Suppressor macrophage (primary cell): ENCODE results near the gene ARPC5.

ENCODE experiments used
- DNase-seq, 4 experiments: peaks; one replicate each; pipeline ENCODE4 v3.0.0-alpha.2; 2020 to 2022

ARPC5 gene

DNA sequence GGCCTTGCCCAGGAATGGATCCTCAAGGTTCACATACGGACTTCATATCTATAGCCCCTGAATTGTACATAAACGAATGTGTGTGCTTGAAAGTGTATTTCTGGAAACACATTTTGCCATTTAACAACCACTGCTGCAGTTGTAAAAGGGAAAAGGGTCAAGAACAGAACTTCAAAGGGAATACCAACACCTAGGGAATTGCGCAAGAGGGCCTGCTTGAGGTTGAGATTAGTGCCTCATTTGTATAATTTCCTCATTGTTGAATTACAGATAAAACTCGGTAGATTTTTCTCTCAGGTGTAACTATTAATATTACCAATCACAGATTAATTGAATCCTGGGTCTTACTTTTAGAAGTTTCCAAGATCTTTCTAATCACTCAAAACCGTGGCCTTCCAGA, 51.4 kb downstream of the ARPC5 start:
- no peak for DNase-seq

GRCh38 chr1:183583466-183583865, 52.1 kb downstream of the ARPC5 start:
- peak; percentile 84 to 97 (median 92) for DNase-seq

DNA sequence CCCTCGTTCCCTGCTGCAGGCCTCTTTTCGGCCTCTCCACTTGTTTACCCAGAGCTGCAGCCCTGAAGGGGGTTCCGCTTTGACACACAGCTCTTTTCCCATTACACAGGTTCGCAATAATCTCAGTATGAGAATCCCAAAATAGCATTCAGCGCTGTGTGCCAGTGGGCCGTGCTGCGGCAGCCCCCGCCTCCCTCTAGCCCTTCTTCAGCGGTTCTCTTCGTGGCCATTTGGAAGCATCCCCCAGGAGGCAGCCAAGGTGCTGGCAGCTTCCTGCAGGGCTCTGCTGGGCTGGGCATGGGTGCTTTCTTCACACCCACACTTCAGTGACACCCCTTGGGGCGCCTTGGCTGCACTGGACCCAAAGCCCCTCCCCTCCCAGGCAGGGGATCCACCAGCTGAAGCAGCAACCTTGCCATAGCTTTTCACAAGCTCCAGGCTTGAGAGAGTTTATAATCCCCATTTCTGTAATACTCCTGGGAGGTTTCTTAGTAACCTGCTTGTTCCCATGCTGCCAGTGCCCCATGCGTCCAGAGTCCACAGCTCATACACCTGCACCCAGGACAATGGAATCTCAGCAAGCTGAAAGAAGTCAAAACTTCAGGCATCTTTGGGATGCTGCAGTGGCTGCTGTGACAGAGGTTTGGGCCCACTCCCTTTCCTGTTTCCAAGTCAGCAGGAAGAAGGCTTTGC, 53.4 kb downstream of the ARPC5 start:
- DNase-seq: no peak

- peak; percentile 84 to 95 (median 90) for DNase-seq
Observed at GRCh38 chr1:183580281-183580682, 55.3 kb downstream of the ARPC5 start.

GRCh38 chr1:183578856-183579255, 56.7 kb downstream of the ARPC5 start:
- no peak for DNase-seq

DNA sequence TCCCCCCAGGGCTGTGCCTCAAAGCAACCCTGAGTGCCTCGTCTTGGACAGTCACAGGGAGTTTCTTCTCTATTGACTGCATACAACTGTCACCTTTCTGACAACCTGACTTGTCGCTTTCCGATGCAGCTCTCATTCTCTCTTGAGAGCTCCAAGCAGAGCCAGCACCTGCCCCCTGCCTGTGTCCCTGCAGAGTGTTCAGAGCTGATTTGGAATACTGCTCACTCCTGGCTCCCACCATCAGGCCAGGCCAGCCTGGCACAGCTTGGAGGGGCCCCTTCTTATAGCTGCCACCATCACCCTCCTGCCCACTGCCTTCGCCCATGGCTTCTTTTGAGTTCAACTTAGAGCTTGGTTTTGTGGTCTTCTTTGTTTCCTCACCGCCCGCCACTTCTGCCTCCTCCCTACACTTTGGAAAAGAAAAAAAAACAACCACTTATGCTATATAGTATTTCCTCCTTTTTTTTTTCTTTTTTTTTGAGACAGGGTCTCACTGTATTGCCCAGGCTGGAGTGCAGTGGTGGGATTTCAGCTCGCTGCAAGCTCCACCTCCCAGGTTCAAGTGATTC, 57.6 kb downstream of the ARPC5 start:
- no peak for DNase-seq

DNA sequence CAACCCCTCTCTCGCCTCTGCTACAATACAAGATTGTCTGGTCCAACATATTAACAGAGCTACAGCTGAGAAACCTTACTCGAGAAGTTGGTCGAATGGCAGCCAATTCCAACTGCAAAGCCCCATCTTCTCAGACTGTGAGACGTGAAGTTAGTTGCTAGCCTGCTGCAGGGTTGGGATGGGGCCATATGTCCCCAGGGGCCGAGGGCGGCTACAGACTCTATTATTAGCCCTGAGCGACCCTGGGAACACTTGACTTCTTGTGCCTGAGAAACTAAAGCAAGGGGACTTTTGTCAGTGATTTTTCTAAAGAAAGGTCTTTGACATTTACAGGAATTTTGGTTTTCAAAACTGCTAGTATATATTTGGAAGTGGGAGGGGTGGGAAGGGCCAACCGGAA, 59.0 kb downstream of the ARPC5 start:
- DNase-seq: no peak

DNA sequence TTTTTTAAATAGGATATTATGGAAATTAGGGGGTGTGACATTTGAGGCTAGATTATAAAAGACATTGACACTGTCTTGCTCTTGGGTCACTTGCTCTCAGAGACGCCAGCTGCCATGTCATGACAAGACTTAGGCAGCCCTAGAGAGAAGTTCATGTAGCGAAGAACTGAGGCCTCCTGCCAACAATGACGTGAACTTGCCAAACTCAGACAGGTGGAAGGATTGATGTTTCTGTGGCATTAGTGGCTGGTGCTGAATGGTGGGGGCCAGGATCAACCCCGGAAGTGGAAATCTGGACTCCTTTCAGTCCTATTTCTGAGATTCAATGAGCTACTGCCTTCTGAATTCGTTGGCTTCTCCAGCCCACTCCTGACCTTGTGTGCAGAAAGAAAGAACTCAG, 60.0 kb downstream of the ARPC5 start:
- DNase-seq: no peak

DNA sequence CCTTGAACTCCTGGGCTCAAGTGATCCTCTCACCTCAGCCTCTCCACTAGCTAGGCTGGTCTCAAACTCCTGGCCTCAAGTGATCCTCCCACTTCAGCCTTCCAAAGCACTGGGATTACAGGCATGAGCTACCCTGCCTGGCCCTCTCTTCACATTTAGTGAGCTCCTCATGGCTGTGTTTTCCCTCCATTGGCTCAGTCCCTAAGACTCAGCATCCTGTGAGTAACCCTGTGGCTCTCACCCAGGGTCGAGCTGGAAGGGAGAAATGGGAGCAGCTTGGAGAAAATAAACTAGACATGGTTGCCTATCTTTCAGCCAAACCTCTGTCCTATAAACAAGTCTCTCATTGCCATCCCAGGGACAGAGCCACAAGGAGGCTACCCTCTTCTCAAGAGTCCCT, 62.9 kb downstream of the ARPC5 start:
- DNase-seq: no peak

GRCh38 chr1:183571678-183572268, 63.8 kb downstream of the ARPC5 start:
- no peak for DNase-seq
